Measurements from ENCODE around the gene ATIC.

DNA sequence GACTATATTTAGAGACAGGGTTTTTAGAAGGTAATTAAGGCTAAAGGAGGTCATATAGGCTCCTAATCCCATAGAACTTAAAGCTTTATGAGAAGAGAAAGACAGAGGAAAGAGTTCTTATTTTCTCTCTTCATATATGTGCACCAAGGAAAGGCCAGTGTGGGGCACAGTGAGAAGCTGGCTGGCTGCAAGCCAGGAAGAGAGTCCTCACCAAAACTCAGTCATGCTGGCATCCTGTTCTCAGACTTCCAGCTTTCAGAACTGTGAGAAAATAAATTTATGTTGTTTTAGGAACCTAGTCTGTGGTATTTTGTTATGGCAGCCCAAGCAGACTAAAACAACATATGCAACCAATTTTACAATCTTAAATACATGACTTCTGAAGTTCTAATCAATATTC, 31.5 kb upstream of the ATIC start:
- no peak for TF ChIP-seq TEAD4 (IDR thresholded peaks at IDR 0.05)
- TF ChIP-seq, protein P1, sequence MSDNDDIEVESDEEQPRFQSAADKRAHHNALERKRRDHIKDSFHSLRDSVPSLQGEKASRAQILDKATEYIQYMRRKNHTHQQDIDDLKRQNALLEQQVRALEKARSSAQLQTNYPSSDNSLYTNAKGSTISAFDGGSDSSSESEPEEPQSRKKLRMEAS (IDR thresholded peaks at IDR 0.05), result no peak
- no peak for TF ChIP-seq YY1 (IDR thresholded peaks at IDR 0.05; ENCODE audit: low read depth)
- no peak for TF ChIP-seq RAD21 (IDR thresholded peaks at IDR 0.05; ENCODE audit: low read depth)
- TF ChIP-seq, protein P2, sequence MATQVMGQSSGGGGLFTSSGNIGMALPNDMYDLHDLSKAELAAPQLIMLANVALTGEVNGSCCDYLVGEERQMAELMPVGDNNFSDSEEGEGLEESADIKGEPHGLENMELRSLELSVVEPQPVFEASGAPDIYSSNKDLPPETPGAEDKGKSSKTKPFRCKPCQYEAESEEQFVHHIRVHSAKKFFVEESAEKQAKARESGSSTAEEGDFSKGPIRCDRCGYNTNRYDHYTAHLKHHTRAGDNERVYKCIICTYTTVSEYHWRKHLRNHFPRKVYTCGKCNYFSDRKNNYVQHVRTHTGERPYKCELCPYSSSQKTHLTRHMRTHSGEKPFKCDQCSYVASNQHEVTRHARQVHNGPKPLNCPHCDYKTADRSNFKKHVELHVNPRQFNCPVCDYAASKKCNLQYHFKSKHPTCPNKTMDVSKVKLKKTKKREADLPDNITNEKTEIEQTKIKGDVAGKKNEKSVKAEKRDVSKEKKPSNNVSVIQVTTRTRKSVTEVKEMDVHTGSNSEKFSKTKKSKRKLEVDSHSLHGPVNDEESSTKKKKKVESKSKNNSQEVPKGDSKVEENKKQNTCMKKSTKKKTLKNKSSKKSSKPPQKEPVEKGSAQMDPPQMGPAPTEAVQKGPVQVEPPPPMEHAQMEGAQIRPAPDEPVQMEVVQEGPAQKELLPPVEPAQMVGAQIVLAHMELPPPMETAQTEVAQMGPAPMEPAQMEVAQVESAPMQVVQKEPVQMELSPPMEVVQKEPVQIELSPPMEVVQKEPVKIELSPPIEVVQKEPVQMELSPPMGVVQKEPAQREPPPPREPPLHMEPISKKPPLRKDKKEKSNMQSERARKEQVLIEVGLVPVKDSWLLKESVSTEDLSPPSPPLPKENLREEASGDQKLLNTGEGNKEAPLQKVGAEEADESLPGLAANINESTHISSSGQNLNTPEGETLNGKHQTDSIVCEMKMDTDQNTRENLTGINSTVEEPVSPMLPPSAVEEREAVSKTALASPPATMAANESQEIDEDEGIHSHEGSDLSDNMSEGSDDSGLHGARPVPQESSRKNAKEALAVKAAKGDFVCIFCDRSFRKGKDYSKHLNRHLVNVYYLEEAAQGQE (IDR thresholded peaks at IDR 0.05; ENCODE audit: low read depth), result no peak
- TF ChIP-seq CREB1 (IDR thresholded peaks at IDR 0.05; ENCODE audit: low read depth), result no peak
- TF ChIP-seq TAF1 (IDR thresholded peaks at IDR 0.05; ENCODE audit: low read depth), result no peak
- TF ChIP-seq CEBPB (IDR thresholded peaks at IDR 0.05), result no peak
- TF ChIP-seq EP300 (IDR thresholded peaks at IDR 0.05; ENCODE audit: borderline replicate concordance), result no peak
- TF ChIP-seq ZBTB7A (IDR thresholded peaks at IDR 0.05; ENCODE audit: low read depth), result no peak
- TF ChIP-seq TCF12 (IDR thresholded peaks at IDR 0.05; ENCODE audit: low read depth), result no peak
- TF ChIP-seq, protein P3, sequence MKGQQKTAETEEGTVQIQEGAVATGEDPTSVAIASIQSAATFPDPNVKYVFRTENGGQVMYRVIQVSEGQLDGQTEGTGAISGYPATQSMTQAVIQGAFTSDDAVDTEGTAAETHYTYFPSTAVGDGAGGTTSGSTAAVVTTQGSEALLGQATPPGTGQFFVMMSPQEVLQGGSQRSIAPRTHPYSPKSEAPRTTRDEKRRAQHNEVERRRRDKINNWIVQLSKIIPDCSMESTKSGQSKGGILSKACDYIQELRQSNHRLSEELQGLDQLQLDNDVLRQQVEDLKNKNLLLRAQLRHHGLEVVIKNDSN (IDR thresholded peaks at IDR 0.05), result no peak
- no peak for TF ChIP-seq EGR1 (IDR thresholded peaks at IDR 0.05)

Data from Ishikawa (cell line).